ENCODE measurements around the gene HOXB7. TPM values are rescaled to one million over a fixed set of nuclear protein-coding genes. Genes with fewer than 3 reads are reported as not detected.

HOXB7 gene
- total and polyA plus RNA-seq, 4 donors, result 0.08 to 0.31 (median 0.27) TPM

- peak; percentile 53 for DNase-seq (ENCODE audit: low spot score)
- Histone ChIP-seq H3K4me3 (ENCODE audit: low read depth in 1 of 3, low read length in 3 of 3) (peak within 1 kb of the TSS in 2 of 3 donors; percentile 39 to 46), H3K4me1 (ENCODE audit: control insufficient read depth in 4 of 4, insufficient read depth in 4 of 4, low read length in 3 of 4) (peaks cover 0 to 6% (median 3%) of the 10 kb centered on the region in 4 donors), H3K9me3 (ENCODE audit: control insufficient read depth in 4 of 4, low read length in 3 of 4) (no peaks in the 10 kb centered on the region), H3K27me3 (ENCODE audit: control insufficient read depth in 4 of 4, insufficient read depth in 4 of 4, low read length in 3 of 4) (peaks cover 0 to 21% (median 3%) of the 10 kb centered on the region in 4 donors), H3K9ac (ENCODE audit: low read depth in 1 of 2, low read length in 2 of 2) (peak within 1 kb of the TSS in 1 of 2 donors; percentile 53), H3K36me3 (ENCODE audit: control insufficient read depth in 4 of 4, insufficient read depth in 3 of 4, low read depth in 1 of 4, low read length in 3 of 4) (no peaks in the 10 kb centered on the region), H3K27ac (ENCODE audit: low read depth in 1 of 2, low read length in 2 of 2) (peak within 1 kb of the TSS; percentile 65 to 72)
- WGBS, result 4% methylated on average over 58 of the region's 58 CpGs
- TF ChIP-seq MAX (IDR thresholded peaks at IDR 0.05), result no peak
- TF ChIP-seq FOXA1 (IDR thresholded peaks at IDR 0.05), result no peak
- no peak for TF ChIP-seq YY1 (IDR thresholded peaks at IDR 0.05)
- TF ChIP-seq EGR1 (IDR thresholded peaks at IDR 0.05; ENCODE audit: low read depth in 2 of 2), result no peak
- no peak for TF ChIP-seq ATF3 (IDR thresholded peaks at IDR 0.05)
- TF ChIP-seq RXRA (IDR thresholded peaks at IDR 0.05), result no peak
- no peak for TF ChIP-seq RAD21 (IDR thresholded peaks at IDR 0.05)
- no peak for TF ChIP-seq JUND (IDR thresholded peaks at IDR 0.05)
- no peak for TF ChIP-seq SP1 (IDR thresholded peaks at IDR 0.05)
- TF ChIP-seq REST (IDR thresholded peaks at IDR 0.05), result no peak
Observed at GRCh38 chr17:48577946-48578615, 32.7 kb downstream of the HOXB7 start, which contains the start of gene HOXB4. Gene HOXB4, minus strand, starts transcription at chr17:48578350. Its CDS starts 31 bp downstream, at chr17:48578319.

GRCh38 chr17:48577330-48577945, 33.4 kb downstream of the HOXB7 start:
- Histone ChIP-seq H3K27ac (ENCODE audit: low read depth in 1 of 2, low read length in 2 of 2) (peak overlapping the region; percentile 55 to 72), H3K36me3 (ENCODE audit: control insufficient read depth in 4 of 4, insufficient read depth in 3 of 4, low read depth in 1 of 4, low read length in 3 of 4) (no peaks in the 10 kb centered on the region), H3K4me1 (ENCODE audit: control insufficient read depth in 4 of 4, insufficient read depth in 4 of 4, low read length in 3 of 4) (peaks cover 0 to 6% (median 3%) of the 10 kb centered on the region in 4 donors), H3K9me3 (ENCODE audit: control insufficient read depth in 4 of 4, low read length in 3 of 4) (no peaks in the 10 kb centered on the region), H3K27me3 (ENCODE audit: control insufficient read depth in 4 of 4, insufficient read depth in 4 of 4, low read length in 3 of 4) (peaks cover 0 to 24% (median 5%) of the 10 kb centered on the region in 4 donors), H3K4me3 (ENCODE audit: low read depth in 1 of 3, low read length in 3 of 3) (peak overlapping the region in 2 of 3 donors; percentile 14 to 46), H3K9ac (ENCODE audit: low read depth in 1 of 2, low read length in 2 of 2) (no peak overlapping the region)
- WGBS, result 3% methylated on average over 19 of the region's 19 CpGs
- TF ChIP-seq FOXA2 (IDR thresholded peaks at IDR 0.05) (no peak), HNF4A (conservative IDR thresholded peaks at IDR 0.05) (no peak), YY1 (IDR thresholded peaks at IDR 0.05) (no peak), FOXA1 (IDR thresholded peaks at IDR 0.05) (no peak), SP1 (IDR thresholded peaks at IDR 0.05) (no peak), ATF3 (IDR thresholded peaks at IDR 0.05) (no peak), EGR1 (IDR thresholded peaks at IDR 0.05; ENCODE audit: low read depth in 2 of 2) (no peak), CTCF (IDR thresholded peaks at IDR 0.05; ENCODE audit: low read depth, low read length, missing input control) (no peak), NR2F2 (IDR thresholded peaks at IDR 0.05) (no peak), MAX (IDR thresholded peaks at IDR 0.05) (no peak), TAF1 (conservative IDR thresholded peaks at IDR 0.05) (no peak), RXRA (IDR thresholded peaks at IDR 0.05) (no peak)
- no peak for DNase-seq (ENCODE audit: low spot score)

All from liver (tissue), 9 donors.